Cardiac fibroblast (primary cell): ENCODE measurements around the gene LYL1.

Source experiments
- DNase-seq, 2 donors: peaks; one replicate each; pipeline versions ENCODE4 v3.0.0 to v3.0.0-alpha.2; 2010; ENCODE audit warnings: low read depth in 2 of 2
- H3K4me3 ChIP-seq, 2 donors: replicated peaks in 1 of 2; 1 replicate in 1 of 2; 2 replicates in 1 of 2; pipeline ENCODE4 v1.5.1; 2011; ENCODE audit warnings: low read depth in 2 of 2, low read length in 2 of 2, mild to moderate bottlenecking in 2 of 2, moderate library complexity in 1 of 2
- CTCF ChIP-seq: IDR thresholded peaks from one replicate; pipeline ENCODE4 v1.5.1; 2011; ENCODE audit warnings: low read depth, mild to moderate bottlenecking, low read length, inconsistent platforms

LYL1 gene

GRCh38 chr19:13054626-13055212 lies 47.9 kb downstream of the LYL1 start:
- H3K4me3 ChIP-seq = no peak overlapping the region
- DNase-seq = no peak

GRCh38 chr19:13053761-13054625 lies 48.7 kb downstream of the LYL1 start:
- DNase-seq = peak; percentile 95 to 98
- no peak for TF ChIP-seq CTCF
- no peak overlapping the region for H3K4me3 ChIP-seq

More at GRCh38 chr19:13054626-13055212, 47.9 kb downstream of the LYL1 start:
- no peak for TF ChIP-seq CTCF

DNA sequence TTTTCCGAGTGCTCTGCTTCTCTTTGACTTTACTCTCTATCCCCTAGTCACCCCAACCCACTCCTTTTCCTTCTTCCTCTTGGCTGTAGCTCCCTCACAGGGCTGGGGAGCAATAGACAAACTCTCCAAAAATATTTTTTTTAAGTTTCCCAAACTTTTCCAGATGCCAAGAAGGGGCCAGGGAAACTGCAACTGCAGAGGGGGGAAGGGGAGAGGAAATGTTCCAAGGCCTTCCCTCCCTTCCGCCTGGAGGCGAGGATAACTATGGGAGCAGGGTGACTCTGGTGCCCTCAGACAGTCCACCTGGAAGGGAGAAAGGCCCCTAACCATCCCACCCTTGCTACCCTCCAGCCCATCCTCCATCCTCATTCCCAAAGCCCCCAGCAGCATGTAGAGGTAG lies 49.4 kb downstream of the LYL1 start:
- DNase-seq = peak in 1 of 2 donors; percentile 80
- H3K4me3 ChIP-seq = no peak overlapping the region
- TF ChIP-seq CTCF = no peak

- no peak overlapping the region for H3K4me3 ChIP-seq
- TF ChIP-seq CTCF = no peak
- DNase-seq = no peak
These were observed 50.0 kb downstream of the LYL1 start for GRCh38 chr19:13052447-13053175.

GRCh38 chr19:13051557-13052165 lies 51.0 kb downstream of the LYL1 start:
- TF ChIP-seq CTCF = no peak
- no peak overlapping the region for H3K4me3 ChIP-seq
- DNase-seq = peak; percentile 34 to 52

DNA sequence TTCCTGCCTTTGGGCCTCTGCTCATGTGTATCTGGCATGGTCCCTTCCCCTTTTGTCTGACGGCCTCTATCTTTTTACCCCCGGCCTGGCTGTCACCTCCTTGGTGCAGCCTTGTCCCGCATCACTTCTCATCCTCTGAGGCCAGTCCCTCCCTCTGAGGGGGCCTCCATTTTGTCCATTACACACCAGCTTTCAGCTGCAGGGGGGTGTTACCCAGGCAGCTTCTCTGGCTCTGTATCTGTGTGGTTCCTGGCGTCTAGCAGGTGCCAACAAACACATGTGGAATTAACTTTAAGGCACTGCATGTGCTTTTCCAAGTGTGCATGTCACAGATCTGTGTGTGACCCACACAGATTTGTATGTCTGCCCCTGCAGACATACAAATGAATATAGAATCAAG lies 52.4 kb downstream of the LYL1 start:
- H3K4me3 ChIP-seq = no peak overlapping the region
- TF ChIP-seq CTCF = no peak
- no peak for DNase-seq
